GM19099 (cell line): ENCODE data around the gene KPNB1.

ENCODE experiments used
- POLR2A ChIP-seq: IDR thresholded peaks from 3 replicates; pipeline ENCODE4 v1.6.1; 2011; ENCODE audit warnings: low read depth; ENCODE audit not compliant: insufficient read length; ENCODE audit errors: extremely low read depth

The KPNB1 gene

DNA sequence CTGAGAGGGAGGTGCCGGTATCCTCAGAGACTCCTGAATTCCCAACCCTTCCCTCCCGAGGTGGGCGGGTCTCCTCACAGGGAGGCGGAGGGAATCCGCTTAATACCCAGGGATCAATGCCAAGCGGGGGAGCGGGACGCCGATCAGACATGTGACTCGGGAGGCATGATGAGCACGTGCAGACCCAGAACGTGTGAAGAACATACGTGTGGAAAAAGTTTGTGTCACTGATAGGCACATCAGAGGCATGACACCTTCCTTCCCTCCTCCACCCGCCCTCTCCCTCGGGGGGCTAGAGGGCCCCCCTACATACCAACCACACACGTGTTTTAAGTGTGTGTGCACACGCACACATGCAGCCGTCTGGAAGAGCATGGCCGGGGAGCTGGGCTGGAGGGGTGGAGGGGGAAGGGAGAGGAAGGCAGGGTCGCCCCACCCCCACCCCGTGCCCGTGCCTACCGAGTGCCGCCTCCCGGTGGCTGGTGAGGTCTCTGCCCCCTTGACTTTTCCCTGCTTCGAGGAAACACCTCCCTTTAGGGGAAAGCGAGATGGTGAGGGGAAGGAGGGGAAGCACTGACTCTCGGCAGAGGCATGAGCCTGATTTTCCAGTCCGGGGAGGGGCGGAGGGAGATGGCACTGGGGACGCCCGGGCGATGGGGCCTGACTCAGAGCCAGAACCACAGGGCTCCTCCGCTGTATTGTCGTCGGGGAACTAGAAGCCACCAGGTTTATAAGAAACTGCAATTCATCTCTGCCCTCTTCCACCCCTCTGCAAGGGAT lies 71.2 kb downstream of the KPNB1 start:
- no peak for TF ChIP-seq POLR2A

DNA sequence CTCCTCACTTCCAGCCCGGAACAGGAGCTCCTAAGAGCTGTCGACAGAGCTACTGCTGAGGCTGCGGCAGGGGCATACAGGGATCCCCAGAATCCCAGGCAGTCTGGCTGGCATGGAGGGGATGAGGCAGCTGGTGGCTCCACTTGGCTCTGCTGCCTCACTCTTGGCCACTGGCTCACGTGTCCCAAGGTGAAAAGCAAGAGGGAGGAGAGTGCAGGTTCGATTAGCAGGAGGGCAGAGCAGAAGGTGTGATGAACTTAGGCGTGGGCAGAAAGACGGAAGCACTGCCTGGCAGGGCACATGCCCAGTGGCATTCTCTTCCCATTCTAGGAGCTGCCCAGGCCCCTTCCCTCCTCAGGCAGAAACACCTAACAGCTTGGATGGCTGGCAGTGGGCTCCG lies 72.0 kb downstream of the KPNB1 start:
- TF ChIP-seq POLR2A = no peak

- TF ChIP-seq POLR2A = no peak
Measured at GRCh38 chr17:47724705-47725104, 75.0 kb downstream of the KPNB1 start.

- TF ChIP-seq POLR2A = no peak
Measured at GRCh38 chr17:47725446-47726111, 75.9 kb downstream of the KPNB1 start.

DNA sequence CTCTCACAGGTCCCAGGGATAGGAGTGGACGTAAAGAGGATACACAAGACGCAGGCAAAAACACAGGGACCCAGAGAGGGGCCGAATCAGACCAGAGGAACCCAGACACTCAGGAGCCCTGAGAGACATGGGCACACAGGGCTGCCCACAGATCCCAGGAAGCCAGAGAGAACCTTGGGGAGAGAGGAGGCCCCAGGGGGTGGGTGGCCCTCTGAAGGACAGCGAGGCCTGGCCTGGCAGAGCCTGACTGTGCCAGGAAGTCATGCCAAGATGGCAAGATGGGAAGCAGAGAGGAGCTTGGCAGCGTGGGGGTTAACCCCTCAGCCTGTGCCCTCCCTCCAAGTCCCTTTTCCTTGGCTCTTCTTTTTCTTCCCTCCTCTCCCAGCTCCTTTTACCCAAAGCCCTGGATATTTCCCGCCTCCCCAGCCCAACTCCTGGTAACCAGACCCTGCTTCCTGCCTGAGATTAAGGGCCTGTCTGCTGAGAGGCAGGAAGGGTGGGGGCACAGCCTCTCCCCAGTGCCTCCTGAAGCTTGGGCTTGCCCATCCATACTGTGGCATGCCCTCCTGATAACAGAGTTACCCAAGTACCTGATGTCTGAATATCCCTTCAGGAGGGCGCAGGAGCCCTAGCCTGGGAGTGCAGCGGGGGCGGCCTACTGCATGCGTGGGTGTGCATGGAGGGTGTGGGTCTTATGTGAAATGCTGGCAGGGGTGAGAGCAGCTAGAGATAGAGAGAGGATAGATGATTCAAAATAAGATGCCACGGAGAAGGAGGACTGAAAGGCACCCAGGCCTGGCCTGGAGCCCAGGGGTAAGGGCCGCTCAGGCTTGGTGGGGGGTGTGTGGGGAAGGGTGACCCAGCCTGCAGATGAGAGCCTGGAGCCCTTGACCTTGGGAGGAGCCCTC lies 77.3 kb downstream of the KPNB1 start:
- TF ChIP-seq POLR2A = no peak

- TF ChIP-seq POLR2A = no peak
Measured at GRCh38 chr17:47727704-47728036, 78.0 kb downstream of the KPNB1 start.

DNA sequence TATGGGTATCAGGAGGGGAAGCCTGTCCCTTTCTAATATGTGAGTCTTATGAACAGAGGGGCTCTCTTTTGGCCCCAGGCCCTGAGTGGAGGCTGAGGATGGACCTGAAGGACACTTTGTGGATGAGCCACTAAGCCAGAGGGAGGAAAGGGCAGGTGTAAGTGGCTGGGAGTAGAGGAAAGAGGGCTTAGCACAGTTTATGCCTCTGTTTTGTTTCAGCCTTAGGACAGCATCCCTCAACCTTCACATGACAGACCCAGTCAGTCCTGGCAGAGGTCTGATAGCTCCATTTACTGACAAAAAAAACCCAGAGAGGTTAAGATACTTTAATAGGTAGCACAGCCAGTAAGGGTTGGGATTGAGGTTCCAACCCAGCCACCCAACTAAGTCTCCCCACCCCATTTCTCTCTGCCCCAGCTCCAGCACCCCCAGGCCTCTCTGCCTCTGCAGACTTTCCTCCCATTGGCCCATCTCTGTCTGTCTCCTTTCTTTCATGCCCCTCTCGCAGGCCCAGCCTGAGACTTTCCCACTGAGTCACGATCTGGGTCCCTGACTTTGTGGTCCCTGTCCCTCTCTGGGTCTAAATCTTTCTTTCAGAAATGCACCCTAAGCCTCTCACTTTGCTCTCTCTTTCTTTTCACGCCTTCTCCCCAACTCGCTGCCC lies 78.6 kb downstream of the KPNB1 start:
- TF ChIP-seq POLR2A = no peak

- no peak for TF ChIP-seq POLR2A
Measured at GRCh38 chr17:47729476-47729875, 79.8 kb downstream of the KPNB1 start.

DNA sequence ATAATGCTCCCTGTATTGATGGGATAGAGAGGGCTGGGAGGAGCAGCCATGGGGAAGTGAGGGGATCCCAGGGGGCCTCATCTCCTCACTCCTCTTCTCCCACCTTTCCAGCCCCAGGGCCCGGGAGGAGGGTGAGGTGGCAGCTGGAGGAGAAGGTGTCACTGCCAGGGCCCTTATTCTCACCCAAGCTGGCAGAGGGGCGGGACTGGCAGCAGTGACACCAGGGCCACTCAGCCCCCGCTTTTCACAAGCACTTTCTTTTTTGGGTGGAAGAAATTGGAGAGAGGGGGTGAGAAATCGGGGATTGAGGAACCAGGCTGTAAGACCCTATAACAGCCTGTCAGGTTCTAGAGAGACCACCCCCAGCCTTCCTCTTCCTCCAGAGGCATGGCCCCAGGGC lies 81.0 kb downstream of the KPNB1 start:
- TF ChIP-seq POLR2A = no peak

DNA sequence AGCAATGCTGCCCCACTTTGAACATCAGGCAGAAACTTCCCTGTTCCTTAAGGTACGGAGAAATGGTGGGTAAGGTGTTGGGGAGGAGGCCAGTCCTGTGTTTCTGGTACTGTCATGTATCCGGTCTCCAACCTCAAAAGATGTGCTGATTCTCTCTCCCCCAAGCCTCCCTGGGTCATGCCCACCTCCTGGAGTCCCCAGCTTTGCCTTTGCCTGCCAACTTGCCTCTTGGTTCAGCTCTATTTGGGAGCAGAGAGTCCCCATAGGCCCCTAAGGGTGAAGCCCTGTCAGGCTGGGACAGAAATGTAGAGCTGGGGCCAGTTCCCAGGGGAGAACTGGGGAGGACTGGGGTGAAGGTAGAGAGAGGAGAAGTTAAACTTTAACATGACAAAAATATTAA lies 81.7 kb downstream of the KPNB1 start:
- no peak for TF ChIP-seq POLR2A

- TF ChIP-seq POLR2A = no peak
Measured at GRCh38 chr17:47732399-47733046, 82.8 kb downstream of the KPNB1 start.

GRCh38 chr17:47733047-47733673 lies 83.4 kb downstream of the KPNB1 start, which contains the start of gene TBX21:
TSS of gene TBX21 (plus strand) at chr17:47733236. CDS start at chr17:47733455, 219 bp downstream.
- TF ChIP-seq POLR2A = peak; percentile 97

DNA sequence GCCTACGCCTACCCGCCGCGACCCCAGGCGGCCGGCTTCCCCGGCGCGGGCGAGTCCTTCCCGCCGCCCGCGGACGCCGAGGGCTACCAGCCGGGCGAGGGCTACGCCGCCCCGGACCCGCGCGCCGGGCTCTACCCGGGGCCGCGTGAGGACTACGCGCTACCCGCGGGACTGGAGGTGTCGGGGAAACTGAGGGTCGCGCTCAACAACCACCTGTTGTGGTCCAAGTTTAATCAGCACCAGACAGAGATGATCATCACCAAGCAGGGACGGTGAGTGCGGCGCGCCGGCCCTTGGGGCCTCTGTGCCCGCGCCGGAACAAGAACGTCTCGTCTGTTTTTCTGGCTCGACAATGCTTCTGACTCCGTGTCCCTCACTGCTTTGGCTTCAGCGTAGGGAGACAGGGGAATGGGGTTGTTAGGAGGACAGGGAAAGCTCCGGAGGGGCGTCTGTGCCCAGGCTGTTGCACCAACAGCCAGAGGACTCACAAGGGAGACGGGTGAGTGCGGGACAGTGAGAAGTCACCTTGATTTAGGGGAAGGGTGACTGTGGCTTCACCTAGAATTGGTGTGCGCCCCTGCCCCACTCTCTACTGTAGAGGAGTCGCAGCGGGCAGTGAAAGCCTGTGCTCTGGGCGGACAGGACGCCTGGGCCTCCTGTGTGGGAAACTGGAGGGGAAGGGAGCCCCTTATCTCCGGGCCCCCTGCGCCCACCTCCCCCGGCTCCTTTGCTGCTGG lies 84.1 kb downstream of the KPNB1 start:
- TF ChIP-seq POLR2A = no peak
